ENCODE measurements around the gene ATN1. TPM values are rescaled to one million over a fixed set of nuclear protein-coding genes. Genes with fewer than 3 reads are reported as not detected.

ATN1 gene
- total and polyA plus RNA-seq, 9 of the 15 experiments (the other 6 are each of a cell fraction or from before 2014, with no cell fraction given), result 0.15 to 49.8 (median 2.7) TPM

DNA sequence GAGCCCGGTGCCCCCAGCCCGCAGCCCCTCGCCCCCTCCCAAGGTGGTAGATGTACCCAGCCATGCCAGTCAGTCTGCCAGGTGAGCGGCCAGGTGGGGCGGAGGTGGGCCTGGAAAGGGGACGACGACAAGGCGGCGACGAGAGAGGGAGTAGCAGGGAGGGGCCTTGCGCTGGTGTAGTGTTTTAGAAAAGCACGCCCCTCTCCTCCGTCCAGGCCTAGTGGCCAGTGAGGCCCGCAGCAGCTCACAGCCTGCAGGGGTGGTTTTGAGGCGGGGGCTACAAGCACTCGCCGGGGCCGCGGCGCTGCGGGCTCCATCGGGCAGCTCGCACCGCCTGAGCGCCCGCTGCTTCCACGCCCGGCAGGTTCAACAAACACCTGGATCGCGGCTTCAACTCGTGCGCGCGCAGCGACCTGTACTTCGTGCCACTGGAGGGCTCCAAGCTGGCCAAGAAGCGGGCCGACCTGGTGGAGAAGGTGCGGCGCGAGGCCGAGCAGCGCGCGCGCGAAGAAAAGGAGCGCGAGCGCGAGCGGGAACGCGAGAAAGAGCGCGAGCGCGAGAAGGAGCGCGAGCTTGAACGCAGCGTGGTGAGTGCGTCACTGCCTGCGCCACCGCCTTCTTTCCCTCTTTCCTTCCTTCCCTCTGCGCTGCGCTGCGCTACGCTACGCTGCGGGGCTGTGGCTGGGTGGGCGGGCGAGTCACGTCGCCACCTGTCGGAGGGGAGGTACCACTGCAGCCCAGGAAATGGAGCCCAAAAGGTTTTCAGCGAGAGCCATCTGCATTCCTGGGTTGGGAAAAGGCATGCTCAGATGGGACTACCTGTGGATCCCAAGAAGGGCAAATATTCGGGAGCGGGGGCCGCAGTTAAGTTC, 10.0 kb downstream of the ATN1 start (continued):
- TF ChIP-seq, protein P1, sequence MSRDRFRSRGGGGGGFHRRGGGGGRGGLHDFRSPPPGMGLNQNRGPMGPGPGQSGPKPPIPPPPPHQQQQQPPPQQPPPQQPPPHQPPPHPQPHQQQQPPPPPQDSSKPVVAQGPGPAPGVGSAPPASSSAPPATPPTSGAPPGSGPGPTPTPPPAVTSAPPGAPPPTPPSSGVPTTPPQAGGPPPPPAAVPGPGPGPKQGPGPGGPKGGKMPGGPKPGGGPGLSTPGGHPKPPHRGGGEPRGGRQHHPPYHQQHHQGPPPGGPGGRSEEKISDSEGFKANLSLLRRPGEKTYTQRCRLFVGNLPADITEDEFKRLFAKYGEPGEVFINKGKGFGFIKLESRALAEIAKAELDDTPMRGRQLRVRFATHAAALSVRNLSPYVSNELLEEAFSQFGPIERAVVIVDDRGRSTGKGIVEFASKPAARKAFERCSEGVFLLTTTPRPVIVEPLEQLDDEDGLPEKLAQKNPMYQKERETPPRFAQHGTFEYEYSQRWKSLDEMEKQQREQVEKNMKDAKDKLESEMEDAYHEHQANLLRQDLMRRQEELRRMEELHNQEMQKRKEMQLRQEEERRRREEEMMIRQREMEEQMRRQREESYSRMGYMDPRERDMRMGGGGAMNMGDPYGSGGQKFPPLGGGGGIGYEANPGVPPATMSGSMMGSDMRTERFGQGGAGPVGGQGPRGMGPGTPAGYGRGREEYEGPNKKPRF (IDR thresholded peaks at IDR 0.05; ENCODE audit: low read depth, low read length), result no peak
- TF ChIP-seq ZNF778 (CRISPR knock-in tag; IDR thresholded peaks at IDR 0.05) (no peak), HLTF (IDR thresholded peaks at IDR 0.05) (no peak), NCOA1 (IDR thresholded peaks at IDR 0.05; ENCODE audit: low read depth) (no peak), L3MBTL2 (IDR thresholded peaks at IDR 0.05) (peak; percentile 81), NBN (IDR thresholded peaks at IDR 0.05; ENCODE audit: low read depth) (peak; percentile 80), PHB (CRISPR knock-in tag; IDR thresholded peaks at IDR 0.05) (peak; percentile 88; the same call in 1 of the 2 replicates), HES1 (IDR thresholded peaks at IDR 0.05; ENCODE audit: low read depth) (no peak), XRCC5 (IDR thresholded peaks at IDR 0.05; ENCODE audit: low read depth, low read length) (peak; percentile 81), KDM5B (IDR thresholded peaks at IDR 0.05; ENCODE audit: insufficient replicate concordance, low read depth, low read length) (no peak), ZBTB9 (CRISPR knock-in tag; IDR thresholded peaks at IDR 0.05) (peak; percentile 69), ZNF780A (CRISPR knock-in tag; IDR thresholded peaks at IDR 0.05) (peak; percentile 85), AFF4 (CRISPR knock-in tag; IDR thresholded peaks at IDR 0.05) (peak; percentile 73; the same call in 1 of the 2 replicates), NR2F6 (CRISPR knock-in tag; IDR thresholded peaks at IDR 0.05) (0 out of 2 replicates have a peak, but pooled peaks have one; percentile 19), ZNF695 (CRISPR knock-in tag; IDR thresholded peaks at IDR 0.05) (no peak), MAX (CRISPR knock-in tag; IDR thresholded peaks at IDR 0.05) (peak; percentile 92), CAMTA2 (CRISPR knock-in tag; conservative IDR thresholded peaks at IDR 0.05) (peak; percentile 88)
- TF ChIP-seq, protein P2, sequence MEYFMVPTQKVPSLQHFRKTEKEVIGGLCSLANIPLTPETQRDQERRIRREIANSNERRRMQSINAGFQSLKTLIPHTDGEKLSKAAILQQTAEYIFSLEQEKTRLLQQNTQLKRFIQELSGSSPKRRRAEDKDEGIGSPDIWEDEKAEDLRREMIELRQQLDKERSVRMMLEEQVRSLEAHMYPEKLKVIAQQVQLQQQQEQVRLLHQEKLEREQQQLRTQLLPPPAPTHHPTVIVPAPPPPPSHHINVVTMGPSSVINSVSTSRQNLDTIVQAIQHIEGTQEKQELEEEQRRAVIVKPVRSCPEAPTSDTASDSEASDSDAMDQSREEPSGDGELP (CRISPR knock-in tag; IDR thresholded peaks at IDR 0.05; ENCODE audit: borderline replicate concordance), result peak; percentile 85

All from K562 (cell line).